ENCODE data around the gene SLC9A1.

GRCh38 chr1:27203946-27204345, 49.0 kb upstream of the SLC9A1 start:
- TF ChIP-seq, protein P1, sequence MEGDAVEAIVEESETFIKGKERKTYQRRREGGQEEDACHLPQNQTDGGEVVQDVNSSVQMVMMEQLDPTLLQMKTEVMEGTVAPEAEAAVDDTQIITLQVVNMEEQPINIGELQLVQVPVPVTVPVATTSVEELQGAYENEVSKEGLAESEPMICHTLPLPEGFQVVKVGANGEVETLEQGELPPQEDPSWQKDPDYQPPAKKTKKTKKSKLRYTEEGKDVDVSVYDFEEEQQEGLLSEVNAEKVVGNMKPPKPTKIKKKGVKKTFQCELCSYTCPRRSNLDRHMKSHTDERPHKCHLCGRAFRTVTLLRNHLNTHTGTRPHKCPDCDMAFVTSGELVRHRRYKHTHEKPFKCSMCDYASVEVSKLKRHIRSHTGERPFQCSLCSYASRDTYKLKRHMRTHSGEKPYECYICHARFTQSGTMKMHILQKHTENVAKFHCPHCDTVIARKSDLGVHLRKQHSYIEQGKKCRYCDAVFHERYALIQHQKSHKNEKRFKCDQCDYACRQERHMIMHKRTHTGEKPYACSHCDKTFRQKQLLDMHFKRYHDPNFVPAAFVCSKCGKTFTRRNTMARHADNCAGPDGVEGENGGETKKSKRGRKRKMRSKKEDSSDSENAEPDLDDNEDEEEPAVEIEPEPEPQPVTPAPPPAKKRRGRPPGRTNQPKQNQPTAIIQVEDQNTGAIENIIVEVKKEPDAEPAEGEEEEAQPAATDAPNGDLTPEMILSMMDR (IDR thresholded peaks at IDR 0.05): no peak
- no peak for TF ChIP-seq EZH2 (IDR thresholded peaks at IDR 0.05)

Measured in neural progenitor cell (in vitro differentiated cells).